DOHH2 (cell line): ENCODE data around the gene KRT15.

Experiments
- H3F3A ChIP-seq: fragments of 200-600 bp; sonication (generic), shearing (Covaris generic); 2 replicates; pipeline ENCODE4 v1.6.0; 2016; ENCODE audit warnings: antibody characterized with exemption, mild to moderate bottlenecking; ENCODE audit not compliant: control insufficient read depth, insufficient read depth
- H3K27ac ChIP-seq: fragments of 200-600 bp; sonication (generic); 2 replicates; pipeline ENCODE4 v1.5.1; 2014; ENCODE audit warnings: low read depth, mild to moderate bottlenecking, low read length, moderate library complexity
- H3K27me3 ChIP-seq: fragments of 200-600 bp; sonication (generic); 2 replicates; pipeline ENCODE4 v1.6.1; 2014; ENCODE audit warnings: mild to moderate bottlenecking, low read length, mixed read lengths; ENCODE audit not compliant: control insufficient read depth
- H3K36me3 ChIP-seq: fragments of 200-600 bp; sonication (generic); 2 replicates; pipeline ENCODE4 v1.6.1; 2014; ENCODE audit warnings: mild to moderate bottlenecking, low read length, moderate library complexity, mixed read lengths; ENCODE audit not compliant: control insufficient read depth
- H3K4me1 ChIP-seq: fragments of 200-600 bp; sonication (generic); 2 replicates; pipeline ENCODE4 v1.6.1; 2014; ENCODE audit warnings: mild to moderate bottlenecking, low read length, mixed read lengths; ENCODE audit not compliant: control insufficient read depth
- H3K4me2 ChIP-seq: fragments of 200-600 bp; sonication (generic); 2 replicates; pipeline ENCODE4 v1.6.0; 2014; ENCODE audit warnings: mild to moderate bottlenecking, low read length, moderate library complexity
- H3K4me3 ChIP-seq: fragments of 200-600 bp; sonication (generic); 2 replicates; pipeline ENCODE4 v1.5.1; 2014; ENCODE audit warnings: mild to moderate bottlenecking, low read length, mixed read lengths
- H3K79me2 ChIP-seq: fragments of 200-600 bp; sonication (generic); 2 replicates; pipeline ENCODE4 v1.6.1; 2014; ENCODE audit warnings: mild to moderate bottlenecking, low read length, mixed read lengths; ENCODE audit not compliant: control insufficient read depth
- H3K9me2 ChIP-seq: fragments of 200-600 bp; sonication (generic); replicated peaks from 2 replicates; pipeline ENCODE4 v1.6.1; 2014; ENCODE audit warnings: mild to moderate bottlenecking, low read length, mixed read lengths; ENCODE audit not compliant: control insufficient read depth
- H3K9me3 ChIP-seq: fragments of 200-600 bp; sonication (generic); 2 replicates; pipeline ENCODE4 v1.6.1; 2014; ENCODE audit warnings: antibody characterized with exemption, low read length, mixed read lengths; ENCODE audit not compliant: control insufficient read depth, insufficient read depth
- H4K20me1 ChIP-seq: fragments of 200-600 bp; sonication (generic); 2 replicates; pipeline ENCODE4 v1.6.0; 2014; ENCODE audit warnings: low read depth, mild to moderate bottlenecking, antibody characterized with exemption, low read length, moderate library complexity; ENCODE audit not compliant: control insufficient read depth, insufficient read depth
- CTCF ChIP-seq: fragments of 200-600 bp; sonication (generic); IDR thresholded peaks from one replicate; pipeline ENCODE4 v1.5.1; 2014; ENCODE audit warnings: antibody characterized with exemption, mild to moderate bottlenecking, low read depth, low read length; ENCODE audit not compliant: poor library complexity, severe bottlenecking
- EZH2phosphoT487 ChIP-seq: fragments of 200-600 bp; sonication (generic); IDR thresholded peaks from 2 replicates; pipeline ENCODE4 v1.6.1; 2017; ENCODE audit warnings: borderline replicate concordance, mild to moderate bottlenecking, antibody characterized with exemption, low read length, moderate library complexity, mixed read lengths

The KRT15 gene

DNA sequence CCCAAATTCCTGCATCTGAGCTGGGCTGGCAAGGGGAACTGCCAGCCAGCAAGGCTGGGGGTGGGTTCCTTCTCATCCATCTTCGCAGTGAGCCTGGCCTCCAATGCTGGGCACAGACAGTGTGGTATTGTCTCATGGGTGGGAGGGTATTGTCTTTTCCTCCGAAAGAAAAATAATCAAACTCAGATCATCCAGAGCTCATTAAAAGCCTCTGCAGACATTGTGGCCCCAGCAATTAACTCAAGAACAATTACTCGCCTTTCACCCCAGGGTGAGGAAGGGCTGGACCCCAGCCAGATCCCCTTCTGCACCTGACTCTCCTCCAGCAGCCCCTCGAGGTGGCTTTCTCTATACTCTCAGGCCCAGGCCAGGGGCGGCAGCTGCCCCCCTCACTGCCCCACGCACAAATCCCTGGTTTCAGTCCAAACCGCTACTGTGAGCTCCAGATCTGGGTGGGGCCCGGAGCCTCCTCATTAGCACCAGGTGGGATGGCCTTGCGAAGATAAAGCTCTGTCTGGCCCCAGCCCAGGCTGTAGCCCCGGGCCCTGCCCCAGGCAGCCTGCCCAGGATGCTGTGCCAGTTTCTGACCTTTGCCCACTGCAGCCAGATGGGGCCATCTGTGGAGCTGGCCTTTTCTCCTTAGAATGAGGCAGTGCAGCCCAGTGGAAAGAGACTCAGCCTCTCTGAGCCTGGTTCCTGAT is 2.3 kb upstream of the KRT15 start:
- Histone ChIP-seq H4K20me1 (no peaks in the 10 kb centered on the region), H3K79me2 (no peaks in the 10 kb centered on the region), H3K27ac (no peak overlapping the region), H3K27me3 (no peaks in the 10 kb centered on the region), H3K4me3 (no peak overlapping the region), H3K9me2 (no peaks in the 10 kb centered on the region), H3K9me3 (no peaks in the 10 kb centered on the region), H3K4me2 (no peak overlapping the region), H3K4me1 (no peaks in the 10 kb centered on the region), H3F3A (no peaks in the 10 kb centered on the region), H3K36me3 (no peaks in the 10 kb centered on the region)
- no peak for TF ChIP-seq CTCF
- TF ChIP-seq EZH2phosphoT487 = no peak

GRCh38 chr17:41519501-41520224 is 973 bp upstream of the KRT15 start:
- no peaks in the 10 kb centered on the region for H3F3A ChIP-seq
- H3K4me2 ChIP-seq = no peak overlapping the region
- no peak overlapping the region for H3K4me3 ChIP-seq
- H3K27ac ChIP-seq = no peak overlapping the region
- H3K79me2 ChIP-seq = no peaks in the 10 kb centered on the region
- no peaks in the 10 kb centered on the region for H3K9me3 ChIP-seq
- no peaks in the 10 kb centered on the region for H3K36me3 ChIP-seq
- H3K27me3 ChIP-seq = no peaks in the 10 kb centered on the region
- H3K4me1 ChIP-seq = no peaks in the 10 kb centered on the region
- no peaks in the 10 kb centered on the region for H4K20me1 ChIP-seq
- TF ChIP-seq EZH2phosphoT487 (no peak), CTCF (no peak)
- no peaks in the 10 kb centered on the region for H3K9me2 ChIP-seq

GRCh38 chr17:41518031-41518430 is 659 bp downstream of the KRT15 start:
- Histone ChIP-seq H3K27me3 (no peaks in the 10 kb centered on the region), H3K4me1 (no peaks in the 10 kb centered on the region), H3K4me2 (no peak overlapping the region), H4K20me1 (no peaks in the 10 kb centered on the region), H3K36me3 (no peaks in the 10 kb centered on the region), H3K27ac (no peak overlapping the region), H3K9me2 (no peaks in the 10 kb centered on the region), H3K9me3 (no peaks in the 10 kb centered on the region), H3F3A (no peaks in the 10 kb centered on the region), H3K4me3 (no peak overlapping the region), H3K79me2 (no peaks in the 10 kb centered on the region)
- no peak for TF ChIP-seq CTCF
